Kidney (tissue), 14 donors: ENCODE data around the gene MEGF6. TPM values are rescaled to one million over a fixed set of nuclear protein-coding genes. Genes with fewer than 3 reads are reported as not detected.

Source experiments
- DNase-seq, 5 donors: peaks; one replicate each; pipeline ENCODE4 v3.0.0-alpha.2; 2013 to 2020
- FAIRE-seq: peaks from 2 replicates; lab custom pipeline; 2012; peaks lifted over from hg19 to GRCh38; lab: Jason Lieb, UNC
- H3K27ac ChIP-seq, 2 donors: one replicate each; pipeline ENCODE4 v1.7.0; 2013; ENCODE audit warnings: low read depth in 2 of 2, low read length in 2 of 2, inconsistent platforms in 1 of 2
- H3K27me3 ChIP-seq: one replicate; pipeline ENCODE4 v1.7.1; 2013; ENCODE audit warnings: low read length, inconsistent platforms; ENCODE audit not compliant: control insufficient read depth, insufficient read depth
- H3K36me3 ChIP-seq, 3 donors: one replicate each; pipeline versions ENCODE4 v1.7.0 to v1.7.1; 2013; ENCODE audit warnings: low read length in 3 of 3, control low read depth in 1 of 3, inconsistent platforms in 1 of 3; ENCODE audit not compliant: insufficient read depth in 3 of 3, control insufficient read depth in 2 of 3
- H3K4me1 ChIP-seq, 3 donors: one replicate each; pipeline versions ENCODE4 v1.7.0 to v1.7.1; 2013; ENCODE audit warnings: low read length in 3 of 3, inconsistent platforms in 1 of 3, low read depth in 1 of 3; ENCODE audit not compliant: control insufficient read depth in 2 of 3, insufficient read depth in 2 of 3
- H3K4me3 ChIP-seq, 3 donors: one replicate each; pipeline versions ENCODE4 v1.7.0 to v1.8.1; 2013; ENCODE audit warnings: low read length in 3 of 3, control low read depth in 1 of 3, inconsistent platforms in 1 of 3
- H3K9ac ChIP-seq, 3 donors: one replicate each; pipeline versions ENCODE4 v1.7.0 to v1.7.1; 2013; ENCODE audit warnings: low read length in 3 of 3, control low read depth in 1 of 3, inconsistent platforms in 1 of 3
- H3K9me3 ChIP-seq, 3 donors: one replicate each; pipeline versions ENCODE4 v1.7.0 to v1.7.1; 2013; ENCODE audit warnings: low read length in 3 of 3, control low read depth in 1 of 3, inconsistent platforms in 1 of 3; ENCODE audit not compliant: control insufficient read depth in 2 of 3, insufficient read depth in 1 of 3
- intact Hi-C: fragments of 100-400 bp; cut with DNase I; formaldehyde crosslinking; loops from one replicate; pipeline ENCODE4 v1.11.1; 2022
- polyA plus RNA-seq: library from polyadenylated mRNA; stranded (reverse); fragments of 350-450 nt; fragmentation: Illumina TruSeq; extraction: RNeasy Lipid Tissue Mini Kit (QIAGEN cat#74804); gene quantifications from one replicate; pipeline ENCODE4 v1.2.3, GENCODE V29; 2014; ENCODE audit warnings: low read depth, low replicate concordance; ENCODE audit not compliant: insufficient read depth
- total RNA-seq: library from RNA; stranded (reverse); fragmentation: NEBNext Ultra II Directional; extraction: Animal tissue kit (Norgen Biotek cat#: 25700); gene quantifications from one replicate; pipeline ENCODE4 v1.2.1, GENCODE V29; 2021
- TF ChIP-seq, protein P1 (sequence below): IDR thresholded peaks from 3 replicates; pipeline ENCODE4 v1.5.1; 2012; ENCODE audit warnings: mild to moderate bottlenecking, moderate library complexity, borderline replicate concordance; ENCODE audit not compliant: insufficient read depth; ENCODE audit errors: extremely low read depth
- donor health status: control.
- donor health status: control.
- donor health status: control.
- donor health status: control.
- donor health status: control.
- donor health status: DM: yes; HTN: yes; CAD: no.
- donor health status: Normal renal cell carcinoma (clear cell type).

The MEGF6 gene
- total and polyA plus RNA-seq, 2 donors from 2014 or later, result 2.8 to 10.9 TPM

DNA sequence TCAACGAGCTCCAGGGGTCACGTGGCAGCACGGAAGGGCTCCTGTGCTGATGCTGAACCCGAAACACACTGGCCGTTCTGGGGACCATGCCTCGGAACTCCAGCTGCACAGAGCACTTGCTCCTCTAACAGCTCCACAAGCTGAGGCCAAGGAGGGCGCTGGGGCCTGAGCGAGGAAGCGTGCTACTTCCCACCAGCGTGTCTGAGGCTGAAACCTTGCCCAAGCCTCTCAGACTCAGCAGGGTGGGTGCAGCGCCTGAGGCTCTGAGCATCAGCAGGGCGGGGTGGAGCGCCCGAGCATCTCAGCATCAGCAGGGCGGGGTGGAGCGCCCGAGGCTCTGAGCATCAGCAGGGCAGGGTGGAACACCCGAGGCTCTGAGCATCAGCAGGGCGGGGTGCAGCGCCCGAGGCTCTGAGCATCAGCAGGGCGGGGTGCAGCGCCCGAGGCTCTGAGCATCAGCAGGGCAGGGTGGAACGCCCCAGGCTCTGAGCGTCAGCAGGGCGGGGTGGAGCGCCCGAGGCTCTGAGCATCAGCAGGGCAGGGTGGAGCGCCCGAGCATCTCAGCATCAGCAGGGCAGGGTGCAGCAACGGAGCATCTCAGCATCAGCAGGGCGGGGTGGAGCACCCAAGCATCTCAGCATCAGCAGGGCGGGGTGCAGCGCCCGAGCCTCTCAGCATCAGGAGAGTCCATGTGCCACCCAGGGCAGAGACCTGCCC, 29.0 kb upstream of the MEGF6 start:
- Histone ChIP-seq H3K9ac (no peak overlapping the region), H3K4me1 (no peaks in the 10 kb centered on the region), H3K9me3 (no peaks in the 10 kb centered on the region), H3K36me3 (peaks cover 0 to 26% (median 21%) of the 10 kb centered on the region in 3 donors), H3K27ac (no peak overlapping the region), H3K4me3 (no peak overlapping the region), H3K27me3 (no peaks in the 10 kb centered on the region)
- FAIRE-seq (no peak), DNase-seq (peak in 1 of 5 donors; percentile 54)
- TF ChIP-seq, protein P1, sequence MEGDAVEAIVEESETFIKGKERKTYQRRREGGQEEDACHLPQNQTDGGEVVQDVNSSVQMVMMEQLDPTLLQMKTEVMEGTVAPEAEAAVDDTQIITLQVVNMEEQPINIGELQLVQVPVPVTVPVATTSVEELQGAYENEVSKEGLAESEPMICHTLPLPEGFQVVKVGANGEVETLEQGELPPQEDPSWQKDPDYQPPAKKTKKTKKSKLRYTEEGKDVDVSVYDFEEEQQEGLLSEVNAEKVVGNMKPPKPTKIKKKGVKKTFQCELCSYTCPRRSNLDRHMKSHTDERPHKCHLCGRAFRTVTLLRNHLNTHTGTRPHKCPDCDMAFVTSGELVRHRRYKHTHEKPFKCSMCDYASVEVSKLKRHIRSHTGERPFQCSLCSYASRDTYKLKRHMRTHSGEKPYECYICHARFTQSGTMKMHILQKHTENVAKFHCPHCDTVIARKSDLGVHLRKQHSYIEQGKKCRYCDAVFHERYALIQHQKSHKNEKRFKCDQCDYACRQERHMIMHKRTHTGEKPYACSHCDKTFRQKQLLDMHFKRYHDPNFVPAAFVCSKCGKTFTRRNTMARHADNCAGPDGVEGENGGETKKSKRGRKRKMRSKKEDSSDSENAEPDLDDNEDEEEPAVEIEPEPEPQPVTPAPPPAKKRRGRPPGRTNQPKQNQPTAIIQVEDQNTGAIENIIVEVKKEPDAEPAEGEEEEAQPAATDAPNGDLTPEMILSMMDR, result no peak
- intact Hi-C loops, result no loop called here

DNA sequence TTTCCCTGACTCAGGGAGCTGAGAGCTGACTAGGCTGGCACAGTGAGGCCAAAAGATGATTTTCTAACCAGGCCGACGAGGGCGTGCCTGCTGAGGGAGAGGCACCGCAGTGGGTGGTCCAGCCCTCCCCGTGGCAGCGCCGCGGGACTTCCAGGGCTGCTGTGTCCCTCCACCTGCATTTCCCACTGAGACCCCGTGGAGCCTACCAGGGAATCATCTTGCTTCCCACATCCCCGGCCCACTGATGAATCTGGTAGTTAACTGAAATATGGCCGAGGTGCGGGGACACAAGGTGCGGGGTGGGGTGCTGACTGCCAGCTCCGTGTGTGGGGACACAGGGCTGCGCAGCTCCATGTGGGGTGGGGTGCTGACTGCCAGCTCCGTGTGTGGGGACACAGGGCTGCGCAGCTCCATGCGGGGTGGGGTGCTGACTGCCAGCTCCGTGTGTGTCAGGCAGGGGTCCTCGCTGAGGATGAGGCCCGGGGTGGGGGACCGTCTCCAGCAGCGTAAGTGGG, 28.1 kb upstream of the MEGF6 start:
- FAIRE-seq, result no peak
- TF ChIP-seq, protein P1, result no peak
- Histone ChIP-seq H3K9me3 (no peaks in the 10 kb centered on the region), H3K36me3 (peaks cover 0 to 34% (median 22%) of the 10 kb centered on the region in 3 donors), H3K4me1 (no peaks in the 10 kb centered on the region), H3K4me3 (no peak overlapping the region), H3K9ac (no peak overlapping the region), H3K27me3 (no peaks in the 10 kb centered on the region), H3K27ac (no peak overlapping the region)
- DNase-seq, result peak in 1 of 5 donors; percentile 74
- intact Hi-C loops, result no loop called here

DNA sequence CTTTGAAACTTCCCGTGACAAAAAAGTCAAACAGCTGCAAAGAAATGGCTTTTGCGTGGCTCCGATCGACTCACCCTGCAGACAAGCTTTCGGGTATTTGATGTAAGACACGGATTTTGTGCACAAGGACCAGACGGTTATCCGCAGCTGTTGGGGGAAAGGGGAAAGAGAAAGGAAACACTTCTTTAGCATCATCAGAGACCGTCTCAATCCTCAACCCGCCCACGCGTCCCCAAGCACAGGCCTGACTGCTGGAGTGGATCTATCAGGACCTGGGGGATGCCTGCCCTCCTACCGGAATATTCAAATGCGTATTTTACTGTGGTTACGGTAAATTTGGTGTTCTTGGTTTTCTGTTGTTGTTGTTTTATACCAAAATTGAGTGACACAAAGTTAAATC, 27.4 kb upstream of the MEGF6 start:
- Histone ChIP-seq H3K27ac (no peak overlapping the region), H3K4me1 (no peaks in the 10 kb centered on the region), H3K27me3 (no peaks in the 10 kb centered on the region), H3K9me3 (no peaks in the 10 kb centered on the region), H3K36me3 (peaks cover 0 to 35% (median 22%) of the 10 kb centered on the region in 3 donors), H3K9ac (no peak overlapping the region), H3K4me3 (no peak overlapping the region)
- FAIRE-seq (no peak), DNase-seq (no peak)
- TF ChIP-seq, protein P1, result no peak
- intact Hi-C loops, result no loop called here
